Tibial nerve (tissue), 4 donors: ENCODE results near the gene PTPRO.

Experiments used
- EP300 ChIP-seq, 2 donors: sonication (generic); formaldehyde crosslinking; IDR thresholded peaks; one replicate each; pipeline ENCODE4 v1.6.1; 2017; ENCODE audit warnings: antibody characterized with exemption in 2 of 2, mild to moderate bottlenecking in 1 of 2
- POLR2A ChIP-seq, 2 donors: fragments of 450-650 bp; IDR thresholded peaks; one replicate each; pipeline ENCODE4 v1.6.1; 2017; ENCODE audit warnings: antibody characterized with exemption in 2 of 2, mild to moderate bottlenecking in 2 of 2, moderate library complexity in 2 of 2
- TF ChIP-seq, protein P1 (sequence below), 5 experiments: fragments of 200-600 bp in 3 of 5; fragments of 450-650 bp in 2 of 5; sonication (generic) in 3 of 5; IDR thresholded peaks; one replicate each; pipeline ENCODE4 v1.5.1; 2016 to 2019; ENCODE audit warnings: antibody characterized with exemption in 5 of 5, mild to moderate bottlenecking in 3 of 5, moderate library complexity in 2 of 5

DNA sequence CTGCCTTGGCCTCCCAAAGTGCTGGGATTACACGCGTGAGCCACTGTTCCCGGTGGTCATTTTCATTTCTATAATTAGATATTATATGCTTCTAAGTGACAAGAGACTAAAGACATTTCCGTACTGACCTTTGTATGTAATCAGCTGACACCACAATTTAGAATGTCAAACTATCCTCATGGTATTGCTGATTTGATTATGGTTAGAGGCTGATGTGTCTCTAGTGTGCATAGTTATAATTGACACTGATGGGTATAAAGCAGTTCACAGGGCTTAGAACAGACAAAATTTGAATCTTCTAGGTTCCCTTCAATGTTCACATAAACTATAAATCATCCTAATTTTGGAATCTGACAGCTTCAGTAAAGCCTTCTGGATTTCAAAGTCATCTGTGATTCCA, 192.7 kb downstream of the PTPRO start:
- no peak for TF ChIP-seq POLR2A (IDR thresholded peaks at IDR 0.05)
- TF ChIP-seq, protein P1, sequence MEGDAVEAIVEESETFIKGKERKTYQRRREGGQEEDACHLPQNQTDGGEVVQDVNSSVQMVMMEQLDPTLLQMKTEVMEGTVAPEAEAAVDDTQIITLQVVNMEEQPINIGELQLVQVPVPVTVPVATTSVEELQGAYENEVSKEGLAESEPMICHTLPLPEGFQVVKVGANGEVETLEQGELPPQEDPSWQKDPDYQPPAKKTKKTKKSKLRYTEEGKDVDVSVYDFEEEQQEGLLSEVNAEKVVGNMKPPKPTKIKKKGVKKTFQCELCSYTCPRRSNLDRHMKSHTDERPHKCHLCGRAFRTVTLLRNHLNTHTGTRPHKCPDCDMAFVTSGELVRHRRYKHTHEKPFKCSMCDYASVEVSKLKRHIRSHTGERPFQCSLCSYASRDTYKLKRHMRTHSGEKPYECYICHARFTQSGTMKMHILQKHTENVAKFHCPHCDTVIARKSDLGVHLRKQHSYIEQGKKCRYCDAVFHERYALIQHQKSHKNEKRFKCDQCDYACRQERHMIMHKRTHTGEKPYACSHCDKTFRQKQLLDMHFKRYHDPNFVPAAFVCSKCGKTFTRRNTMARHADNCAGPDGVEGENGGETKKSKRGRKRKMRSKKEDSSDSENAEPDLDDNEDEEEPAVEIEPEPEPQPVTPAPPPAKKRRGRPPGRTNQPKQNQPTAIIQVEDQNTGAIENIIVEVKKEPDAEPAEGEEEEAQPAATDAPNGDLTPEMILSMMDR (IDR thresholded peaks at IDR 0.05) = no peak
- TF ChIP-seq EP300 (IDR thresholded peaks at IDR 0.05) = no peak
